Activated naive CD8-positive, alpha-beta T cell (primary cell): Measurements from ENCODE around the gene SEZ6L2.
"Not testable (repeated sequence)": the region's sequence is repeated elsewhere in the genome, so short reads cannot be mapped to it uniquely, and the experiment has no call there.

ENCODE experiments used
- H3K27ac Mint-ChIP-seq: one replicate; pipeline ENCODE4 v1.8.0; 2021; ENCODE audit warnings: mixed read lengths
- H3K27me3 Mint-ChIP-seq: one replicate; pipeline ENCODE4 v1.8.0; 2021; ENCODE audit warnings: mixed read lengths
- H3K36me3 Mint-ChIP-seq: one replicate; pipeline ENCODE4 v1.8.0; 2021; ENCODE audit warnings: mixed read lengths
- H3K4me1 Mint-ChIP-seq: one replicate; pipeline ENCODE4 v1.8.0; 2021; ENCODE audit warnings: low read depth, mixed read lengths
- H3K4me3 Mint-ChIP-seq: one replicate; pipeline ENCODE4 v1.8.0; 2021; ENCODE audit warnings: mild to moderate bottlenecking, mixed read lengths
- H3K9me3 Mint-ChIP-seq: one replicate; pipeline ENCODE4 v1.8.0; 2021; ENCODE audit warnings: low read depth, mixed read lengths

The SEZ6L2 gene

GRCh38 chr16:29916979-29917378 is 17.6 kb upstream of the SEZ6L2 start:
- no peaks in the 10 kb centered on the region for H3K9me3 Mint-ChIP-seq
- no peak overlapping the region for H3K27ac Mint-ChIP-seq
- peaks cover 13% of the 10 kb centered on the region for H3K36me3 Mint-ChIP-seq
- H3K27me3 Mint-ChIP-seq: no peaks in the 10 kb centered on the region
- peaks cover 15% of the 10 kb centered on the region for H3K4me1 Mint-ChIP-seq
- H3K4me3 Mint-ChIP-seq: no peak overlapping the region

GRCh38 chr16:29915590-29916247 is 16.4 kb upstream of the SEZ6L2 start:
- H3K4me3 Mint-ChIP-seq: no peak overlapping the region
- H3K36me3 Mint-ChIP-seq: peaks cover 7% of the 10 kb centered on the region
- peaks cover 7% of the 10 kb centered on the region for H3K4me1 Mint-ChIP-seq
- H3K27me3 Mint-ChIP-seq: no peaks in the 10 kb centered on the region
- peak overlapping the region; percentile 18 for H3K27ac Mint-ChIP-seq
- H3K9me3 Mint-ChIP-seq: no peaks in the 10 kb centered on the region

DNA sequence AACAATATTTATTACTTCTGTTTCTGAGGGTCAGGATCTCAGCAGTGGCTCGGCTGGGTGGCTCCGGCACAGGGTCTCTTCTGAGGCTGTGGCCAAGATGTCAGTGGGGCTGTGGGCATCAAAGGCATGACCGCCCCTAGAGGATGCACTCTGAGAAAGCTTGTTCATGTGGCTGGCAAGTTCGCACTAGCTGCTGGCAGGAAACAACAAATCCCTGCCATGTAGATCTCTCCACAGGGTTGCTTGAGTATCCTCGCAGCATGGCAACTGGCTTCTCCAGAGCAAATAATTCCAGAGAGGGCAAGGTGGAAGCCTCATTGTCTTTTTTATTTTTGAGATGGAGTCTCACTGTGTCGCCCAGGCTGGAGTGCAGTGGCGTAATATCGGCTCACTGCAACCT is 14.2 kb upstream of the SEZ6L2 start:
- no peak overlapping the region for H3K4me3 Mint-ChIP-seq
- H3K36me3 Mint-ChIP-seq: no peaks in the 10 kb centered on the region
- H3K9me3 Mint-ChIP-seq: no peaks in the 10 kb centered on the region
- no peak overlapping the region for H3K27ac Mint-ChIP-seq
- H3K4me1 Mint-ChIP-seq: peaks cover 2% of the 10 kb centered on the region
- H3K27me3 Mint-ChIP-seq: no peaks in the 10 kb centered on the region

GRCh38 chr16:29912087-29912486 is 12.7 kb upstream of the SEZ6L2 start:
- no peak overlapping the region for H3K4me3 Mint-ChIP-seq
- no peaks in the 10 kb centered on the region for H3K36me3 Mint-ChIP-seq
- H3K27ac Mint-ChIP-seq: no peak overlapping the region
- no peaks in the 10 kb centered on the region for H3K9me3 Mint-ChIP-seq
- peaks cover 2% of the 10 kb centered on the region for H3K4me1 Mint-ChIP-seq
- H3K27me3 Mint-ChIP-seq: no peaks in the 10 kb centered on the region

- Mint-ChIP-seq H3K27ac (no peak overlapping the region), H3K27me3 (no peaks in the 10 kb centered on the region), H3K4me1 (peaks cover 2% of the 10 kb centered on the region), H3K36me3 (no peaks in the 10 kb centered on the region), H3K9me3 (no peaks in the 10 kb centered on the region), H3K4me3 (no peak overlapping the region)
Observed at GRCh38 chr16:29911676-29912010, 12.3 kb upstream of the SEZ6L2 start.

- H3K9me3 Mint-ChIP-seq: no peaks in the 10 kb centered on the region
- H3K36me3 Mint-ChIP-seq: no peaks in the 10 kb centered on the region
- no peak overlapping the region for H3K27ac Mint-ChIP-seq
- H3K4me3 Mint-ChIP-seq: no peak overlapping the region
- H3K4me1 Mint-ChIP-seq: no peaks in the 10 kb centered on the region
- H3K27me3 Mint-ChIP-seq: no peaks in the 10 kb centered on the region
Observed at GRCh38 chr16:29910819-29911675, 11.7 kb upstream of the SEZ6L2 start.

DNA sequence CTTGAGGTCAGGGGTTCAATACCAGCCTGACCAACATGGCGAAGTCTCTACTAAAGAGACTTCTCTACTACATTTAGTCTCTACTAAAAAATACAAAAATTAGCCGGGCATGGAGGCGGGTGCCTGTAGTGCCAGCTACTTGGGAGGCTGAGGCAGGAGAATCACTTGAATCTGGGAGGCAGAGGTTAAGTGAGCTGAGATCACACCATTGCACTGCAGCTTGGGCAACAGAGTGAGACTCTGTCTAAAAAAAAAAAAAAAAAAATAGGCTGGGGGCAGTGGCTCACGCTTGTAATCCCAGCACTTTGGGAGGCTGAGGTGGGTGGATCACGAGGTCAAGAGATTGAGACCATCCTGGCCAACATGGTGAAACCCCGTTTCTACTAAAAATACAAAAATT is 10.5 kb upstream of the SEZ6L2 start:
- H3K4me1 Mint-ChIP-seq, H3K9me3 Mint-ChIP-seq, H3K27me3 Mint-ChIP-seq, H3K4me3 Mint-ChIP-seq, H3K27ac Mint-ChIP-seq, H3K36me3 Mint-ChIP-seq: not testable (repeated sequence)

GRCh38 chr16:29909391-29909790 is 10.0 kb upstream of the SEZ6L2 start:
- Mint-ChIP-seq H3K36me3 (no peaks in the 10 kb centered on the region), H3K9me3 (no peaks in the 10 kb centered on the region), H3K4me3 (no peak overlapping the region), H3K4me1 (no peaks in the 10 kb centered on the region), H3K27ac (no peak overlapping the region), H3K27me3 (no peaks in the 10 kb centered on the region)

DNA sequence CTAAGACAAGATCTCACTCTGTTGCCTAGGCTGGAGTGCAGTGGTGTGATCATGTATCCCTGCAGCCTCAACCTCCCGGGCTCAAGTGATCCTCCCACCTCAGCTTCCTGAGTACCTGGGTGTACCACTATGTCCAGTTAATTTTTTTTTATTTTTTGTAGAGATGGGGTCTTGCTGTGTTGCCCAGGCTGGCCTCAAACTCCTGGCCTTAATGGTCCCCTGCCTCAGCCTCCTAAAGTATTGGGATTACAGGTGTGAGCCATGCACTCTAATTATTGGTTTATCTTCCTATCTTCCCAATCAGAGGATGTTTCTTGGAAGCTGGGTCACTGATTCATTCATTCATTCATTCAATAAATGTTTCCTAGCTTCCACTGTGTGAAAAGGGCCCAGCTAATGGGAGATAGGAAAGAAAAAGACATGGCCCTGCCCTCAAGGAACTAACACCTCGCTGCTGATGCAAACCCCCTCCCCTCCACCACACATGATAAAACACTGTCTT is 9.4 kb upstream of the SEZ6L2 start:
- no peaks in the 10 kb centered on the region for H3K4me1 Mint-ChIP-seq
- H3K4me3 Mint-ChIP-seq: no peak overlapping the region
- H3K36me3 Mint-ChIP-seq: no peaks in the 10 kb centered on the region

DNA sequence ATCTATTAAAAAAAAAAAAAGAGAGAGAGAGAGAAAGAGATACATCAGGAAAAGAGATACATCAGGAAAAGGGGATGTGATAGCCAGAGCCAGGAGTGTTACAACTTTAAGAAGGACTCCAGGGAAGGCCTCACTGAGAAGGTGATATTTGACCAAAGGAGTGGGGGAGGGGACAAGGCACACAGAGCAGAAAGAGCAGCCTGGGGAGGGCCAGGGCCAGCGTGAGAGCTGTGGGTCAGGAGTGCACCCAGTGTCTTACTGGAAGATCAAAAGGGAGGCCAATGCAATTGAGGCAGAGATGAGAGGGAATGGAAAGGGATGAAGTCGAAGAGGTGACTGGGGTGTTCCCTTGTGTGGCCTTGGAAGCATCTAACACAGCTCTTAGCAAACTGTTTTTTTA is 8.6 kb upstream of the SEZ6L2 start:
- H3K27me3 Mint-ChIP-seq: no peaks in the 10 kb centered on the region
- peaks cover 2% of the 10 kb centered on the region for H3K4me1 Mint-ChIP-seq
- no peak overlapping the region for H3K27ac Mint-ChIP-seq
- no peaks in the 10 kb centered on the region for H3K9me3 Mint-ChIP-seq
- H3K4me3 Mint-ChIP-seq: no peak overlapping the region
- no peaks in the 10 kb centered on the region for H3K36me3 Mint-ChIP-seq

More for the DNA sequence above, 9.4 kb upstream of the SEZ6L2 start:
- H3K27me3 Mint-ChIP-seq: no peaks in the 10 kb centered on the region
- no peaks in the 10 kb centered on the region for H3K9me3 Mint-ChIP-seq
- H3K27ac Mint-ChIP-seq: no peak overlapping the region

GRCh38 chr16:29906520-29907244 is 7.3 kb upstream of the SEZ6L2 start:
- no peaks in the 10 kb centered on the region for H3K36me3 Mint-ChIP-seq
- H3K4me3 Mint-ChIP-seq: no peak overlapping the region
- no peak overlapping the region for H3K27ac Mint-ChIP-seq
- H3K4me1 Mint-ChIP-seq: peaks cover 2% of the 10 kb centered on the region
- H3K27me3 Mint-ChIP-seq: no peaks in the 10 kb centered on the region
- H3K9me3 Mint-ChIP-seq: no peaks in the 10 kb centered on the region

GRCh38 chr16:29905668-29906067 is 6.3 kb upstream of the SEZ6L2 start:
- Mint-ChIP-seq H3K9me3 (no peaks in the 10 kb centered on the region), H3K36me3 (no peaks in the 10 kb centered on the region), H3K27ac (no peak overlapping the region), H3K27me3 (no peaks in the 10 kb centered on the region), H3K4me3 (no peak overlapping the region), H3K4me1 (peaks cover 4% of the 10 kb centered on the region)

DNA sequence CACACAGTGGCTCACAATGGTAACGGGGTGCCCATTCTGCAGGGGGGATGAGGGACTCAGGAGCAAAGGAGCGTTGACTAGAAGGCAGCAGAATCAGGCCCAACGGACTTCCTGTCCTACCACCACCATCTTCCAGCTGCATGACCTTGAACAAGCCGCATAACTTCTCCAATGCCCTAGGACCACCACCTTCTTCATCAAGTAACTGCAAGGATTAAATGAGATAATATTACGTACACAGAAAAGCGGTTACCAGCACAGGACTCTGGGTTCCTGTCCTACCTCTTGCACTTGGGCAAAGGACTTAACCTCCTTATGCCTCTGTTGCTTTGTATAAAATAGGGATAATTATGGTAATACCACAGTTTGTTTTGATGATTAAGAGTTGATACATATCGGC is 5.6 kb upstream of the SEZ6L2 start:
- Mint-ChIP-seq H3K9me3 (no peaks in the 10 kb centered on the region), H3K27me3 (no peaks in the 10 kb centered on the region), H3K27ac (no peak overlapping the region), H3K4me3 (no peak overlapping the region), H3K4me1 (peaks cover 7% of the 10 kb centered on the region), H3K36me3 (no peaks in the 10 kb centered on the region)

- Mint-ChIP-seq H3K27me3 (peaks cover 1% of the 10 kb centered on the region), H3K27ac (no peak overlapping the region), H3K9me3 (no peaks in the 10 kb centered on the region), H3K36me3 (no peaks in the 10 kb centered on the region), H3K4me3 (no peak overlapping the region), H3K4me1 (peaks cover 9% of the 10 kb centered on the region)
Observed at GRCh38 chr16:29903590-29903989, 4.2 kb upstream of the SEZ6L2 start.

- Mint-ChIP-seq H3K27ac (no peak overlapping the region), H3K27me3 (peaks cover 14% of the 10 kb centered on the region), H3K4me3 (peak overlapping the region; percentile 51), H3K9me3 (no peaks in the 10 kb centered on the region), H3K36me3 (peaks cover 2% of the 10 kb centered on the region), H3K4me1 (peaks cover 9% of the 10 kb centered on the region)
Observed at GRCh38 chr16:29901607-29901945, 2.2 kb upstream of the SEZ6L2 start.
